Choroid plexus epithelial cell (primary cell): ENCODE results near the gene SLC22A17.

Experiments
- DNase-seq: peaks from one replicate; pipeline ENCODE4 v3.0.0-alpha.2; 2010; ENCODE audit warnings: low read depth
- H3K4me3 ChIP-seq: 2 replicates; pipeline ENCODE4 v1.5.1; 2011; ENCODE audit warnings: low read depth, mild to moderate bottlenecking, control low read depth, low read length, moderate library complexity
- TF ChIP-seq, protein P1 (sequence below): conservative IDR thresholded peaks from 2 replicates; pipeline ENCODE4 v1.5.1; 2011; ENCODE audit warnings: low read depth, mild to moderate bottlenecking, control low read depth, inconsistent platforms, low read length, moderate library complexity

SLC22A17 gene

GRCh38 chr14:23366426-23366921 is 13.8 kb upstream of the SLC22A17 start:
- TF ChIP-seq, protein P1, sequence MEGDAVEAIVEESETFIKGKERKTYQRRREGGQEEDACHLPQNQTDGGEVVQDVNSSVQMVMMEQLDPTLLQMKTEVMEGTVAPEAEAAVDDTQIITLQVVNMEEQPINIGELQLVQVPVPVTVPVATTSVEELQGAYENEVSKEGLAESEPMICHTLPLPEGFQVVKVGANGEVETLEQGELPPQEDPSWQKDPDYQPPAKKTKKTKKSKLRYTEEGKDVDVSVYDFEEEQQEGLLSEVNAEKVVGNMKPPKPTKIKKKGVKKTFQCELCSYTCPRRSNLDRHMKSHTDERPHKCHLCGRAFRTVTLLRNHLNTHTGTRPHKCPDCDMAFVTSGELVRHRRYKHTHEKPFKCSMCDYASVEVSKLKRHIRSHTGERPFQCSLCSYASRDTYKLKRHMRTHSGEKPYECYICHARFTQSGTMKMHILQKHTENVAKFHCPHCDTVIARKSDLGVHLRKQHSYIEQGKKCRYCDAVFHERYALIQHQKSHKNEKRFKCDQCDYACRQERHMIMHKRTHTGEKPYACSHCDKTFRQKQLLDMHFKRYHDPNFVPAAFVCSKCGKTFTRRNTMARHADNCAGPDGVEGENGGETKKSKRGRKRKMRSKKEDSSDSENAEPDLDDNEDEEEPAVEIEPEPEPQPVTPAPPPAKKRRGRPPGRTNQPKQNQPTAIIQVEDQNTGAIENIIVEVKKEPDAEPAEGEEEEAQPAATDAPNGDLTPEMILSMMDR: no peak
- H3K4me3 ChIP-seq: peak overlapping the region; percentile 58
- peak; percentile 52 for DNase-seq

GRCh38 chr14:23365732-23366425 is 13.2 kb upstream of the SLC22A17 start:
- peak overlapping the region; percentile 58 for H3K4me3 ChIP-seq
- TF ChIP-seq, protein P1: no peak
- DNase-seq: peak; percentile 49

DNA sequence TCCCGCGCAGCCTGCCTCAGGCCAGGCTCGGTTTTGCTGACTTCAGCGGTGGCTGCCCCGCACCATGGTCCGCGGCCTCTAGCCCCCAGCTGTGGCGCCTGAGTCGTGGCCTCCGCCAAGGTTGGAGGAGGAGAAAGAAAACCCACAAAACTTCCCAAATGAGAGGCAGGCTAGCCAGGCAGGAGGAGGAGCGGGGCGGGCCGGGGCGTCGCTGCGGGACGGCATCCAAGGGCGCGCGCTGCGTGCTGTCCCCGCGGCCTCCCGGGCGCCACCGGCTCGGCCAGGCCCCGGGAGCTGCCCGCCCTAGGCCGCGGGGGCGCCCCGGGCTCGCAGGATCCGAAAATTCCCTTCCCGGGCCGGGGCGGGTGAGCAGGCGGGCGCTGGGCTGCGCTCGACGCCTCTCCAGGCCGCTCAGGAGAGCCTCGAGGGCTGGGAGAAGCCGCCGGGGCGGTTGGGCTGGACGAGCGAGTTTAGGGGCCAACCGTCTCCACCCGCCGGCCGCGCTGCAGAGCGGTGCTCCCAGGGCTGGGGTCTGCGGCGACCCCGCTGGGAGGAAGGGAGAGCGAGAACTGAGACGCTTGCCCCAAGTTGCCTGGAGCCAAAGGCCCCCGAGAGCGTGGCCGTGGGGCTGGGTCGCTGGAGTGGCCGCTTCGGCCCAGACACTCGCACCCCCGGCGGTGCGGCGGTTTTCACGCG is 12.5 kb upstream of the SLC22A17 start, which contains the start of gene EFS:
EFS (minus strand) TSS at position 137 of the 696 bp plus-strand sequence. CDS start 147 bp downstream, outside the sequence.
- H3K4me3 ChIP-seq: peak within 1 kb of the TSS; percentile 58
- DNase-seq: peak; percentile 23
- TF ChIP-seq, protein P1: no peak

- TF ChIP-seq, protein P1: no peak
- H3K4me3 ChIP-seq: peak overlapping the region; percentile 58
- no peak for DNase-seq
Measured at GRCh38 chr14:23364164-23365035, 11.7 kb upstream of the SLC22A17 start.

DNA sequence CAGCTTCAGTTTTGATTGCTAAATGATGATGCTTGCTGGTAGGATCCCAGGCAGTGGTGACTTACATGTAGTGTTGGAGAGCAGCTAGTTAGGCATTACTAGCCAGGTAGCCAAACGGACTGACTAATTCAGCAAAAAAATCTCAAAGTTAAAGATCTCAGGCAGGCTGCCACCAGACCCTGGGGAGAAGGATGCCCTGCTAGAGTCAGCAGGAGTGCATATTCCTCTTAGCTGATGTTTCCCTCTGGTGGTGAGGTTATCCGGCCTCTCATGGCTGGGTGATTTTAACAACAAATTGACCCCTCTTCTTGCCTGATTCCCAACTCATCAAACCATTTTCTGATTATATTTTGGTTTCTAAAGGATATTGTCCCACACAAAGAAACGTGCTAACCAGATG is 9.5 kb upstream of the SLC22A17 start:
- no peak overlapping the region for H3K4me3 ChIP-seq
- TF ChIP-seq, protein P1: peak; percentile 53
- DNase-seq: peak; percentile 41

- TF ChIP-seq, protein P1: no peak
- no peak for DNase-seq
Measured at GRCh38 chr14:23361763-23362162, 9.1 kb upstream of the SLC22A17 start.

More at GRCh38 chr14:23361763-23362162, 9.1 kb upstream of the SLC22A17 start:
- no peak overlapping the region for H3K4me3 ChIP-seq
